HEK293T (cell line): Measurements from ENCODE around the gene NRG2.

ENCODE experiments used
- CTCF ChIA-PET: fragments of 350-600 bp; formaldehyde crosslinking; extraction: SDS; loops from one replicate; lab custom pipeline; 2021; ENCODE audit warnings: antibody characterized with exemption, inconsistent platforms; lab: Yijun Ruan, JAX
- POLR2A ChIA-PET: fragments of 350-600 bp; formaldehyde crosslinking; extraction: SDS; loops from one replicate; lab custom pipeline; 2020; ENCODE audit warnings: antibody characterized with exemption, inconsistent platforms; lab: Yijun Ruan, JAX
- DNase-seq: peaks from one replicate; pipeline ENCODE4 v3.0.0; 2012; ENCODE audit warnings: mixed read lengths; ENCODE audit errors: extremely low spot score
- ARNT ChIP-seq: fragments of 450-650 bp; IDR thresholded peaks from 2 replicates; pipeline ENCODE4 v1.6.1; 2017; ENCODE audit warnings: mild to moderate bottlenecking
- BHLHE40 ChIP-seq: fragments of 450-650 bp; IDR thresholded peaks from 2 replicates; pipeline ENCODE4 v1.6.1; 2016; ENCODE audit warnings: mild to moderate bottlenecking, moderate library complexity, borderline replicate concordance
- CTBP1 ChIP-seq: fragments of 450-650 bp; IDR thresholded peaks from 2 replicates; pipeline ENCODE4 v1.6.1; 2016; ENCODE audit warnings: borderline replicate concordance
- ELF4 ChIP-seq: fragments of 450-650 bp; IDR thresholded peaks from 2 replicates; pipeline ENCODE4 v1.6.1; 2017; ENCODE audit warnings: antibody characterized with exemption
- FOXA1 ChIP-seq: fragments of 450-650 bp; IDR thresholded peaks from 2 replicates; pipeline ENCODE4 v1.6.1; 2016; ENCODE audit warnings: mild to moderate bottlenecking
- FOXK2 ChIP-seq: fragments of 450-650 bp; IDR thresholded peaks from 2 replicates; pipeline ENCODE4 v1.6.1; 2016; ENCODE audit warnings: mild to moderate bottlenecking
- FOXM1 ChIP-seq: fragments of 450-650 bp; IDR thresholded peaks from 2 replicates; pipeline ENCODE4 v1.6.1; 2017; ENCODE audit warnings: mild to moderate bottlenecking, borderline replicate concordance
- HDGF ChIP-seq: fragments of 450-650 bp; IDR thresholded peaks from 2 replicates; pipeline ENCODE4 v1.6.1; 2017; ENCODE audit warnings: antibody characterized with exemption, borderline replicate concordance
- L3MBTL2 ChIP-seq: fragments of 450-650 bp; conservative IDR thresholded peaks from 2 replicates; pipeline ENCODE4 v1.6.1; 2016; ENCODE audit warnings: mild to moderate bottlenecking
- LEF1 ChIP-seq: fragments of 450-650 bp; IDR thresholded peaks from 2 replicates; pipeline ENCODE4 v1.6.1; 2017; ENCODE audit warnings: mild to moderate bottlenecking, borderline replicate concordance
- NFRKB ChIP-seq: fragments of 450-650 bp; IDR thresholded peaks from 2 replicates; pipeline ENCODE4 v1.6.1; 2016; ENCODE audit warnings: mild to moderate bottlenecking, moderate library complexity
- SP1 ChIP-seq: fragments of 450-650 bp; IDR thresholded peaks from 2 replicates; pipeline ENCODE4 v1.6.1; 2017
- SUZ12 ChIP-seq: fragments of 450-650 bp; IDR thresholded peaks from 2 replicates; pipeline ENCODE4 v1.6.1; 2016; ENCODE audit warnings: mild to moderate bottlenecking
- TARDBP ChIP-seq: fragments of 450-650 bp; IDR thresholded peaks from 2 replicates; pipeline ENCODE4 v1.6.1; 2016
- ZNF384 ChIP-seq: fragments of 450-650 bp; IDR thresholded peaks from 2 replicates; pipeline ENCODE4 v1.6.1; 2016
- TF ChIP-seq, protein P1 (sequence below): fragments of 450-650 bp; IDR thresholded peaks from 2 replicates; pipeline ENCODE4 v1.6.1; 2016

The NRG2 gene

GRCh38 chr5:139862803-139863202 is 180.3 kb downstream of the NRG2 start:
- ChIA-PET POLR2A (no interaction called here), CTCF (interaction anchor here (0.8 to 4.7 kb wide), 8 partner anchors 9 to 106 kb away, joined by 3 to 16 read pairs (median 3); no protein-coding TSS in a partner anchor)
- no peak for DNase-seq
- no peak for TF ChIP-seq SUZ12
- no peak for TF ChIP-seq ARNT
- TF ChIP-seq SP1 = no peak
- TF ChIP-seq CTBP1 = no peak
- TF ChIP-seq, protein P1, sequence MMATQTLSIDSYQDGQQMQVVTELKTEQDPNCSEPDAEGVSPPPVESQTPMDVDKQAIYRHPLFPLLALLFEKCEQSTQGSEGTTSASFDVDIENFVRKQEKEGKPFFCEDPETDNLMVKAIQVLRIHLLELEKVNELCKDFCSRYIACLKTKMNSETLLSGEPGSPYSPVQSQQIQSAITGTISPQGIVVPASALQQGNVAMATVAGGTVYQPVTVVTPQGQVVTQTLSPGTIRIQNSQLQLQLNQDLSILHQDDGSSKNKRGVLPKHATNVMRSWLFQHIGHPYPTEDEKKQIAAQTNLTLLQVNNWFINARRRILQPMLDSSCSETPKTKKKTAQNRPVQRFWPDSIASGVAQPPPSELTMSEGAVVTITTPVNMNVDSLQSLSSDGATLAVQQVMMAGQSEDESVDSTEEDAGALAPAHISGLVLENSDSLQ = no peak
- TF ChIP-seq HDGF = no peak
- no peak for TF ChIP-seq FOXA1
- TF ChIP-seq LEF1 = no peak
- no peak for TF ChIP-seq BHLHE40
- no peak for TF ChIP-seq FOXK2
- no peak for TF ChIP-seq L3MBTL2
- no peak for TF ChIP-seq ELF4
- no peak for TF ChIP-seq TARDBP
- no peak for TF ChIP-seq NFRKB
- TF ChIP-seq ZNF384 = no peak
- TF ChIP-seq FOXM1 = no peak

- CTCF ChIA-PET = interaction anchor here (0.7 to 4.7 kb wide), 6 partner anchors 8 to 79 kb away, joined by 3 to 16 read pairs (median 4); no protein-coding TSS in a partner anchor
- POLR2A ChIA-PET = no interaction called here
These were observed 180.8 kb downstream of the NRG2 start for GRCh38 chr5:139862313-139862712.

DNA sequence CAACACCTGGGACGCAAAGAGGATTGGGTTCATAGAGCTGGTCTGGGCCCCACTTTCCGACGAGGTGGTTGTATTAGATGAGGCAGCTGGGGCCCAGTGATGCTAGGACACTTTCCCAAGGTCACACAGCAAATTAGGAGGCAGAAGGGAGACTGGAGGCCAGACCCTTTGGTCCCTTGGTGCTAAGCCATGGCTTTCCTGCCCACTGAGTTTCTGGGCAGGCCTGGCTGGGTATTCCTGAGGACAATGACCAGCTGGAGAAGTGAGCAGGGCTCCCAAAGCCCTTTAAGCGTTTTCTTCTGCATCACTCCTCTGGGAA is 181.3 kb downstream of the NRG2 start:
- POLR2A ChIA-PET = no interaction called here

More at GRCh38 chr5:139862313-139862712, 180.8 kb downstream of the NRG2 start:
- TF ChIP-seq ARNT (no peak), CTBP1 (no peak), ELF4 (no peak), ZNF384 (no peak), SP1 (no peak), HDGF (no peak), FOXM1 (no peak), NFRKB (no peak), LEF1 (no peak), L3MBTL2 (no peak), BHLHE40 (no peak), FOXK2 (no peak)
- no peak for DNase-seq

DNA sequence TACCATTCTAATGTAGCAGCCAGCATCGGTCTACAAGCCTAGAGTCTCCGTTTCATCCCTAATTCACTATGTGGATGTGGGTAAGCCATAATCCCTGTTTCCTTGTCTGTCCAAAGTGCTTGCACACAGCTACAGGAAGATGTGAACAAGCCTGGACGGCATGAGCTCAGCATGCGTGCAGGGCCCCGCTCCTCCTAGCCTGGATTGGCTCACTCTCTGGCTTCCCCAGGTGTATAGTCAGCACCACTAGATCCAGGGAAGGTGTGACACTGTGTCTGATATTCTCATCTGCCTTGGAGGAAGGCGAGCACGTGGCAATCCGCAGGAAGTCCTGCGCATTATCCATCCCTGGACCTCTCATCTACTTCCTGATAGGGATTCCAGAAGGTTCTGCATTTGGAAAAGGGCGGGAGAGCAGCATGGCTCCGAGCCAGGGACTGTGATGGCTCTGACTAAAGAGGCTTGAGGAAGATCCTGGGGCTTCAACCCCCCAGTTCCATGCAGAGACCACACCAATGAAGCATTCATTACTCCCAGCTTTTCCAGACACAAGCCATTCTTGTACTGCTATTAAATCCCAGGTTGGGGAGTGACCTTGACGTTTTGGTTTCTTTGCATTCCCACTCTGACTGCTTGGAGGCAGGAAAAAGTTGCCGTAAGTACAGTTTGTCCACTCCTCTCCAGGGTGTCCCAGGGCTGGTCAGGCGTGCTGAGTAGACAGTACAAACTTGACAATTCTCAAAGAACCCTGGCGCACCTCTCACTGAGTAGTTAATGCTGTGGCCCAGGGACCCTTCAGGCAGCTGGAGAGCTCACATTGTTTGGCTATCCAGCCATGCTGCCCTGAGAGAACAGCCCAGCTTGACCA is 181.8 kb downstream of the NRG2 start:
- ChIA-PET CTCF (interaction anchor here (0.7 to 4.7 kb wide), 7 partner anchors 8 to 108 kb away, joined by 3 to 16 read pairs (median 6); no protein-coding TSS in a partner anchor), POLR2A (no interaction called here)
- TF ChIP-seq ARNT (no peak), FOXK2 (no peak), LEF1 (no peak), ZNF384 (no peak)
- DNase-seq = no peak

More for the DNA sequence above, 181.3 kb downstream of the NRG2 start:
- CTCF ChIA-PET = interaction anchor here (0.7 to 4.7 kb wide), 3 partner anchors 9 to 74 kb away, joined by 3 to 16 read pairs (median 6); no protein-coding TSS in a partner anchor
- TF ChIP-seq TARDBP = no peak
- TF ChIP-seq FOXA1 = no peak
- no peak for TF ChIP-seq SP1
- TF ChIP-seq ARNT = no peak
- no peak for TF ChIP-seq ZNF384
- TF ChIP-seq LEF1 = no peak
- TF ChIP-seq ELF4 = no peak
- TF ChIP-seq BHLHE40 = no peak
- DNase-seq = no peak

DNA sequence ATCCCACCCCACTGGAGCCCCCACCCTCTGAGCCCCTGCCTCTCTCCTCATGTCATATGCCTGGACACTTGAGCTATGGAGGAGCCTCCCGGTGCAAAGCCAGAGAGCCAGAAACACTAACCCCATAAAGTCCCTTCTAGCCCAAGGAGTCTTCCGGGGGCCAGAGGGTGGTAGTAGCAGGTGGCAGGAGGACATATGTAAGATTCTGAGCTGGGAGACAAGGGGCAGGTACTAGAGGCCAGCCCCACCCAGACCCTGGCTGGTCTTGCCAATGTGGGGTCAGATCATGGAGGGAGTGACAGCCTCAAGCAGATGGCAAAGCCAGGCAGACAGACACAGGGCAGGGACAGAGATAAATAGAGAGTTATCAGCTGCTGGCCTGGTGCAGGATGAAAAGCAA is 184.1 kb downstream of the NRG2 start:
- POLR2A ChIA-PET = no interaction called here

More for the DNA sequence above, 184.1 kb downstream of the NRG2 start:
- no peak for DNase-seq
- TF ChIP-seq ZNF384 (no peak), FOXK2 (no peak), BHLHE40 (no peak), SUZ12 (no peak), CTBP1 (no peak), NFRKB (no peak), LEF1 (no peak), ELF4 (no peak), SP1 (no peak), TARDBP (no peak), FOXA1 (no peak), HDGF (no peak), ARNT (no peak), L3MBTL2 (no peak), FOXM1 (no peak)
- TF ChIP-seq, protein P1 = no peak
- CTCF ChIA-PET = interaction anchor here (0.9 to 2.0 kb wide), 3 partner anchors 84 to 110 kb away, joined by 3 to 6 read pairs (median 4); no protein-coding TSS in a partner anchor
